Smooth muscle cell (in vitro differentiated cells): ENCODE data around the gene PPP2R1A. TPM values are rescaled to one million over a fixed set of nuclear protein-coding genes. Genes with fewer than 3 reads are reported as not detected.

Experiments used
- DNase-seq: peaks from one replicate; lab custom pipeline; 2025; ENCODE audit not compliant: unreplicated experiment; lab: John Stamatoyannopoulos, UW
- H2AFZ ChIP-seq: fragments of 200-600 bp; sonication (generic); 2 replicates; pipeline ENCODE4 v1.6.0; 2016; ENCODE audit warnings: antibody characterized with exemption, low read depth, mild to moderate bottlenecking
- H3F3A ChIP-seq: fragments of 200-600 bp; sonication (generic); 2 replicates; pipeline ENCODE4 v1.6.0; 2017; ENCODE audit warnings: antibody characterized with exemption, low read depth
- H3K27ac ChIP-seq: fragments of 200-600 bp; sonication (generic); 2 replicates; pipeline ENCODE4 v1.5.1; 2016; ENCODE audit warnings: low read depth, mild to moderate bottlenecking
- H3K27me3 ChIP-seq: fragments of 200-600 bp; sonication (generic); 2 replicates; pipeline ENCODE4 v1.6.1; 2016; ENCODE audit warnings: low read depth, mild to moderate bottlenecking
- H3K36me3 ChIP-seq: fragments of 200-600 bp; sonication (generic); 2 replicates; pipeline ENCODE4 v1.5.1; 2016; ENCODE audit warnings: low read depth
- H3K4me1 ChIP-seq: fragments of 200-600 bp; sonication (generic); 2 replicates; pipeline ENCODE4 v1.5.1; 2016; ENCODE audit warnings: low read depth
- H3K4me2 ChIP-seq: fragments of 200-600 bp; sonication (generic); 2 replicates; pipeline ENCODE4 v1.6.0; 2016; ENCODE audit warnings: mild to moderate bottlenecking
- H3K4me3 ChIP-seq: fragments of 200-600 bp; sonication (generic); 2 replicates; pipeline ENCODE4 v1.5.1; 2016; ENCODE audit warnings: mild to moderate bottlenecking
- H3K79me2 ChIP-seq: fragments of 200-600 bp; sonication (generic); 2 replicates; pipeline ENCODE4 v1.6.0; 2016; ENCODE audit warnings: low read depth, mild to moderate bottlenecking
- H3K9ac ChIP-seq: fragments of 200-600 bp; sonication (generic); 2 replicates; pipeline ENCODE4 v1.6.0; 2016; ENCODE audit warnings: low read depth
- H3K9me3 ChIP-seq: fragments of 200-600 bp; sonication (generic); replicated peaks from 2 replicates; pipeline ENCODE4 v1.5.1; 2016; ENCODE audit warnings: low read depth
- H4K20me1 ChIP-seq: fragments of 200-600 bp; sonication (generic); 2 replicates; pipeline ENCODE4 v1.6.0; 2016; ENCODE audit warnings: low read depth
- WGBS: methylation state at CpG from one replicate; pipeline ENCODE4 v1.1.7; 2016; ENCODE audit warnings: low lambda C conversion rate; 5-methylcytosine and 5-hydroxymethylcytosine counted together
- polyA plus RNA-seq: library from polyadenylated mRNA; unstranded; fragments of >200 nt; fragmentation: Nextera tagmentation; extraction: Ambion mirVana; gene quantifications from 2 replicates; pipeline ENCODE4 v1.2.1, GENCODE V29; 2016
- total RNA-seq: library from RNA; depleted of rRNA; stranded (reverse); fragments of >200 nt; gene quantifications from 2 replicates; pipeline ENCODE4 v1.2.3, GENCODE V29; 2014
- TF ChIP-seq, protein P1 (sequence below): fragments of 200-600 bp; sonication (generic); IDR thresholded peaks from 2 replicates; pipeline ENCODE4 v1.5.1; 2017; ENCODE audit warnings: borderline replicate concordance, mild to moderate bottlenecking, antibody characterized with exemption; ENCODE audit not compliant: insufficient read depth, poor library complexity, severe bottlenecking

The PPP2R1A gene
- total and polyA plus RNA-seq, 2 experiments from 2014 or later = 121 to 265 TPM

GRCh38 chr19:52227196-52227940, 37.5 kb downstream of the PPP2R1A start:
- no peak for DNase-seq
- Histone ChIP-seq H3K36me3 (peaks cover 23% of the 10 kb centered on the region), H3K27ac (no peak overlapping the region), H3K4me3 (no peak overlapping the region), H3F3A (peaks cover 7% of the 10 kb centered on the region), H2AFZ (no peak overlapping the region), H3K27me3 (no peaks in the 10 kb centered on the region), H3K4me2 (no peak overlapping the region), H3K79me2 (no peaks in the 10 kb centered on the region), H3K9ac (no peak overlapping the region), H3K4me1 (no peaks in the 10 kb centered on the region), H4K20me1 (no peaks in the 10 kb centered on the region), H3K9me3 (no peaks in the 10 kb centered on the region)
- WGBS = 95% methylated on average over 10 of the region's 10 CpGs
- TF ChIP-seq, protein P1, sequence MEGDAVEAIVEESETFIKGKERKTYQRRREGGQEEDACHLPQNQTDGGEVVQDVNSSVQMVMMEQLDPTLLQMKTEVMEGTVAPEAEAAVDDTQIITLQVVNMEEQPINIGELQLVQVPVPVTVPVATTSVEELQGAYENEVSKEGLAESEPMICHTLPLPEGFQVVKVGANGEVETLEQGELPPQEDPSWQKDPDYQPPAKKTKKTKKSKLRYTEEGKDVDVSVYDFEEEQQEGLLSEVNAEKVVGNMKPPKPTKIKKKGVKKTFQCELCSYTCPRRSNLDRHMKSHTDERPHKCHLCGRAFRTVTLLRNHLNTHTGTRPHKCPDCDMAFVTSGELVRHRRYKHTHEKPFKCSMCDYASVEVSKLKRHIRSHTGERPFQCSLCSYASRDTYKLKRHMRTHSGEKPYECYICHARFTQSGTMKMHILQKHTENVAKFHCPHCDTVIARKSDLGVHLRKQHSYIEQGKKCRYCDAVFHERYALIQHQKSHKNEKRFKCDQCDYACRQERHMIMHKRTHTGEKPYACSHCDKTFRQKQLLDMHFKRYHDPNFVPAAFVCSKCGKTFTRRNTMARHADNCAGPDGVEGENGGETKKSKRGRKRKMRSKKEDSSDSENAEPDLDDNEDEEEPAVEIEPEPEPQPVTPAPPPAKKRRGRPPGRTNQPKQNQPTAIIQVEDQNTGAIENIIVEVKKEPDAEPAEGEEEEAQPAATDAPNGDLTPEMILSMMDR = no peak

DNA sequence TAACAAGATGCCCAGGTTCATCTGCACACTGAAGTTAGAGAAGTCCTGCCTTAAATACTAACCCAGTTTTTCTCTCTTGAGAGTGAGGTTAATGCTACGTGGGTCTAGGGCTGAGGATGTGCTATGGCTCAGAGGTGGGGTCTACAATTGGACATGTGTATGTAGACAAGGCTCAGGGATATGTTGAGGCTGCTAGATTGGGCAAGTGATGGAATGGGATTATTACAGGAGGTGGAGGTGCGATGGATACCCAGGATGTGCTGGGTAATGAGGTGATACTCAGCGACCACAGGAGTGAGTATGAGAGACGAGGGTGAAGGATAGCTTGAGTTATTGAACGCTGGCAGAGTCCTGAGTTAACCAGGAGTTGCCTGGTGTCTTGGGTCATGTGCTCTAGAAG, 38.1 kb downstream of the PPP2R1A start:
- peaks cover 17% of the 10 kb centered on the region for H3K36me3 ChIP-seq

DNA sequence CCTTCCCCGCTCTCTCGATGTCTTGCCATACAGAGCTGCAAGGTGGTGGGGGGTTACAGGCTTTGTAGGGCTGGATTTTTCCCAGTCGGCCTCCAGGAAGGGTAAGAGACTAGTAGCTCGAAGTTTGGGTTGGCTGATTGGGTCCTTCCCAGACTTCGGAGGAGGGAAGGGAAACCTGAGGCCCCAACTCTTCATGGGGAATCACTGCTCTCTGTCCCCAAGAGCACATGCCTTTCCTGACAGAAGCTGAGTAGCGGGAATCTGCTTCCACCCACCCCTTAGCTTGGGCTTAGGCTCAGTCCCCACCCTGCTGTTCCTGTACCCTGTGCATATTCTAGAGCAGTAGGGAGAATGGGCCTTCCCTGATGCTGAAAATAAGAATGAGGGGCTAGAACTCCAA, 39.7 kb downstream of the PPP2R1A start:
- no peak overlapping the region for H3K27ac ChIP-seq
- H4K20me1 ChIP-seq = no peaks in the 10 kb centered on the region
- no peak overlapping the region for H3K4me2 ChIP-seq
- no peak for DNase-seq
- no peaks in the 10 kb centered on the region for H3K9me3 ChIP-seq
- H3K9ac ChIP-seq = no peak overlapping the region
- TF ChIP-seq, protein P1 = no peak
- no peaks in the 10 kb centered on the region for H3K79me2 ChIP-seq
- H3K4me1 ChIP-seq = no peaks in the 10 kb centered on the region
- peaks cover 7% of the 10 kb centered on the region for H3K36me3 ChIP-seq
- no peak overlapping the region for H2AFZ ChIP-seq
- H3K27me3 ChIP-seq = no peaks in the 10 kb centered on the region
- 93% methylated on average over 6 of the region's 6 CpGs for WGBS
- no peak overlapping the region for H3K4me3 ChIP-seq
- H3F3A ChIP-seq = peaks cover 9% of the 10 kb centered on the region

More for the DNA sequence above, 38.1 kb downstream of the PPP2R1A start:
- no peak overlapping the region for H2AFZ ChIP-seq
- no peaks in the 10 kb centered on the region for H3K4me1 ChIP-seq
- no peaks in the 10 kb centered on the region for H4K20me1 ChIP-seq
- TF ChIP-seq, protein P1 = no peak
- no peaks in the 10 kb centered on the region for H3K79me2 ChIP-seq
- 97% methylated on average over 5 of the region's 5 CpGs for WGBS
- no peak overlapping the region for H3K4me3 ChIP-seq
- peaks cover 7% of the 10 kb centered on the region for H3F3A ChIP-seq
- H3K4me2 ChIP-seq = no peak overlapping the region
- H3K9me3 ChIP-seq = no peaks in the 10 kb centered on the region
- no peak overlapping the region for H3K9ac ChIP-seq
- H3K27ac ChIP-seq = no peak overlapping the region
- no peaks in the 10 kb centered on the region for H3K27me3 ChIP-seq
- no peak for DNase-seq

DNA sequence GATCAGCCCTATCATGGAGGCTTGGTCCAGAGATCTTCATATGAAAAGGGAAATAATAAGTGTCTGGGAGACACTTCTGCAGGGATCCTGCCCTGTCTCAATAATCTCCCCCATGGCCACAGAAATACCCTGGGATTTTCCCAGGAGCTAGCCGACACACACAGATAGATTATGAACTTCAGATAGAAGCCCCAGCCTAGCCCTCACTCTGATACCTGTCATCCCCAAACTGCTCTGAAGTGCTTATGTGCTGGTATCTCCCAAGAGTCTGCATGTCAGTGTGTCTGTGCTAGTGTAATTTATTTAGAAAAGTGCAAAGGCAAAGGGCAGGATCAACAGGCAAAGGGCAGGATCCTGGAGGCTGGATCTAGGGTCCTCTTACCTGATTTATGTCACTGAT, 40.8 kb downstream of the PPP2R1A start:
- Histone ChIP-seq H3K9me3 (no peaks in the 10 kb centered on the region), H3K4me3 (no peak overlapping the region), H3K36me3 (peaks cover 4% of the 10 kb centered on the region), H3K27ac (peak overlapping the region; percentile 75), H4K20me1 (no peaks in the 10 kb centered on the region), H3K9ac (no peak overlapping the region), H3K4me1 (no peaks in the 10 kb centered on the region), H3F3A (peaks cover 12% of the 10 kb centered on the region), H3K27me3 (no peaks in the 10 kb centered on the region), H3K79me2 (no peaks in the 10 kb centered on the region), H2AFZ (no peak overlapping the region), H3K4me2 (no peak overlapping the region)
- WGBS = 83% methylated on average over 1 of the region's 1 CpG
- TF ChIP-seq, protein P1 = no peak
- DNase-seq = no peak
